K562 (cell line): ENCODE results near the gene DIPK2A. TPM values are rescaled to one million over a fixed set of nuclear protein-coding genes. Genes with fewer than 3 reads are reported as not detected.

Experiments
- ATAC-seq: fragments of 200-7000 bp; cut with Tn5 transposase; 3 replicates; pipeline ENCODE4 v1.9.1; 2020; ENCODE audit warnings: moderate library complexity
- BruUV-seq: library from RNA; stranded (reverse); fragments of 400-500 nt; replicated peaks from 2 replicates; lab custom pipeline; 2021; lab: Mats Ljungman, UMichigan
- CTCF ChIA-PET: fragments of 300-600 bp; formaldehyde crosslinking; extraction: SDS; loops from one replicate; lab custom pipeline; 2021; ENCODE audit warnings: low intra/inter-chr PET ratio; lab: Yijun Ruan, JAX
- POLR2A ChIA-PET: fragments of 300-600, 350-650 bp; sonication (Branson Sonifier 250); formaldehyde crosslinking; extraction: SDS; loops from one replicate; lab custom pipeline; 2021; ENCODE audit warnings: antibody characterized with exemption, inconsistent platforms; lab: Yijun Ruan, JAX
- DNase-seq, 4 experiments: peaks; one replicate each; pipeline versions ENCODE4 v3.0.0 to v3.0.0-alpha.2; 2011 to 2018; ENCODE audit warnings: low spot score in 3 of 4, mixed read lengths in 3 of 4; ENCODE audit errors: extremely low read depth in 1 of 4
- FAIRE-seq: peaks from 2 replicates; lab custom pipeline; 2011; peaks lifted over from hg19 to GRCh38; lab: Jason Lieb, UNC
- H2AFZ ChIP-seq: 2 replicates; pipeline ENCODE4 v1.6.0; 2011; ENCODE audit warnings: low read depth, low read length, control low read depth, inconsistent platforms
- H3K27ac ChIP-seq: fragments of 200-600 bp; 3 replicates; pipeline ENCODE4 v1.8.0; 2011; ENCODE audit warnings: low read depth, mild to moderate bottlenecking, control low read depth, inconsistent platforms, low read length, moderate library complexity, mixed read lengths; ENCODE audit errors: extremely low read depth
- H3K27me3 ChIP-seq, 2 experiments: fragments of 300-600 bp in 1 of 2; 2 replicates in 1 of 2; 3 replicates in 1 of 2; pipeline versions ENCODE4 v1.6.0 to v1.8.0; 2011; ENCODE audit warnings: inconsistent platforms in 2 of 2, low read length in 2 of 2, mild to moderate bottlenecking in 1 of 2, mixed read lengths in 1 of 2, moderate library complexity in 1 of 2; ENCODE audit not compliant: control insufficient read depth in 2 of 2, insufficient read depth in 2 of 2
- H3K36me3 ChIP-seq: fragments of 300-600 bp; 3 replicates; pipeline ENCODE4 v1.8.0; 2011; ENCODE audit warnings: mild to moderate bottlenecking, low read length, inconsistent platforms; ENCODE audit not compliant: control insufficient read depth, insufficient read depth
- H3K4me1 ChIP-seq, 2 experiments: fragments of 200-600 bp in 1 of 2; replicated peaks in 1 of 2; 2 replicates in 1 of 2; 3 replicates in 1 of 2; pipeline versions ENCODE4 v1.5.1 to v1.8.0; 2011; ENCODE audit warnings: inconsistent platforms in 2 of 2, low read length in 2 of 2, mild to moderate bottlenecking in 1 of 2, mixed read lengths in 1 of 2, moderate library complexity in 1 of 2; ENCODE audit not compliant: control insufficient read depth in 2 of 2, insufficient read depth in 2 of 2
- H3K4me2 ChIP-seq: 2 replicates; pipeline ENCODE4 v1.6.1; 2011; ENCODE audit warnings: low read length, control low read depth, inconsistent platforms, mixed read lengths; ENCODE audit not compliant: insufficient read depth
- H3K4me3 ChIP-seq: fragments of 200-600 bp; sonication (generic), shearing (Covaris generic); 2 replicates; pipeline ENCODE4 v1.5.1; 2016; ENCODE audit warnings: control low read depth, inconsistent platforms
- H3K79me2 ChIP-seq: fragments of 200-600 bp; 3 replicates; pipeline ENCODE4 v1.8.0; 2011; ENCODE audit warnings: low read length, inconsistent platforms; ENCODE audit not compliant: control insufficient read depth, insufficient read depth
- H3K9ac ChIP-seq, 2 experiments: 2 replicates each; pipeline versions ENCODE4 v1.6.0 to v1.6.1; 2011; ENCODE audit warnings: low read depth in 2 of 2, low read length in 2 of 2, control low read depth in 1 of 2, inconsistent platforms in 1 of 2, mild to moderate bottlenecking in 1 of 2, mixed read lengths in 1 of 2; ENCODE audit not compliant: insufficient read depth in 1 of 2
- H3K9me1 ChIP-seq: one replicate; pipeline ENCODE4 v1.6.0; 2011; ENCODE audit warnings: inconsistent platforms, mild to moderate bottlenecking, low read length, moderate library complexity; ENCODE audit not compliant: control insufficient read depth, insufficient read depth
- H3K9me3 ChIP-seq: replicated peaks from 2 replicates; pipeline ENCODE4 v1.5.1; 2011; ENCODE audit warnings: low read depth, low read length, inconsistent platforms; ENCODE audit not compliant: control insufficient read depth, insufficient read depth
- H4K20me1 ChIP-seq: replicated peaks from 2 replicates; pipeline ENCODE4 v1.6.1; 2011; ENCODE audit warnings: low read length, inconsistent platforms, mixed read lengths; ENCODE audit not compliant: control insufficient read depth, insufficient read depth
- C11orf30 ChIP-seq: fragments of 450-650 bp; IDR thresholded peaks from 2 replicates; pipeline ENCODE4 v1.6.1; 2016; ENCODE audit warnings: low read depth, mild to moderate bottlenecking
- MAFF ChIP-seq: IDR thresholded peaks from 2 replicates; pipeline ENCODE4 v1.6.1; 2012; ENCODE audit warnings: low read length, improper control_type of control experiment
- MAFG ChIP-seq: fragments of 450-650 bp; conservative IDR thresholded peaks from 2 replicates; pipeline ENCODE4 v1.6.1; 2016; ENCODE audit warnings: missing genetic modification characterization, missing compliant biosample characterization
- MAFK ChIP-seq: IDR thresholded peaks from 2 replicates; pipeline ENCODE4 v1.6.1; 2011; ENCODE audit warnings: low read length, improper control_type of control experiment
- ZNF316 ChIP-seq: fragments of 450-650 bp; IDR thresholded peaks from 2 replicates; pipeline ENCODE4 v1.6.1; 2016
- WGBS: fragments of 100-300 bp; shearing (Covaris generic); methylation state at CpG from one replicate; pipeline ENCODE4 v1.1.6; 2016; ENCODE audit warnings: low coverage, mixed read lengths; ENCODE audit not compliant: insufficient coverage; ENCODE audit errors: missing lambda C conversion rate; 5-methylcytosine and 5-hydroxymethylcytosine counted together
- in situ Hi-C: fragments of 300-500 bp; cut with MboI; formaldehyde crosslinking; loops from 4 replicates; pipeline ENCODE4 v1.15.0; 2018; ENCODE audit warnings: inconsistent platforms, mixed read lengths
- intact Hi-C: fragments of 100-400 bp; cut with micrococcal nuclease; formaldehyde crosslinking; loops from 2 replicates; pipeline ENCODE4 v1.14.2; 2022
- polyA plus RNA-seq, 8 experiments: library from polyadenylated mRNA; depleted of rRNA in 4 of 8; stranded (reverse) in 5 of 8; unstranded in 3 of 8; fragments of >200 nt; fragmentation: Nextera tagmentation in 2 of 8; fragmentation: Illumina TruSeq in 1 of 8; extraction: Ambion mirVana in 2 of 8; extraction: Trizol in 1 of 8; gene quantifications; 2 replicates each; pipeline versions ENCODE4 v1.2.1 to v1.2.3, GENCODE V29; 2011 to 2014; ENCODE audit warnings: inconsistent platforms in 1 of 8, missing spikeins in 1 of 8
- total RNA-seq, 7 experiments: library from RNA; depleted of rRNA in 6 of 7; stranded (reverse); fragments of >200 nt in 6 of 7; fragmentation: Illumina TruSeq in 2 of 7; extraction: Trizol in 2 of 7; gene quantifications; 2 replicates each; pipeline versions ENCODE4 v1.2.1 to v1.2.3, GENCODE V29; 2011 to 2021; ENCODE audit warnings: low replicate concordance in 1 of 7
- TF ChIP-seq, protein P1 (sequence below): fragments of 250-450 bp; sonication (Bioruptor Pico); IDR thresholded peaks from 2 replicates; pipeline ENCODE4 v1.4.0; 2020; ENCODE audit warnings: mild to moderate bottlenecking, moderate library complexity

DIPK2A gene
- total and polyA plus RNA-seq, 9 of the 15 experiments (the other 6 are each of a cell fraction or from before 2014, with no cell fraction given) = 3.3 to 15.7 (median 7.8) TPM

- no peak for ATAC-seq
These were observed 19.0 kb upstream of the DIPK2A start for GRCh38 chr3:143952569-143953072.

More at GRCh38 chr3:143952569-143953072, 19.0 kb upstream of the DIPK2A start:
- Histone ChIP-seq H3K4me3 (no peak overlapping the region), H3K4me1 (no peaks in the 10 kb centered on the region), H3K27me3 (no peaks in the 10 kb centered on the region), H3K9ac (no peak overlapping the region), H2AFZ (no peak overlapping the region), H3K4me2 (no peak overlapping the region), H3K9me3 (no peaks in the 10 kb centered on the region), H3K9me1 (no peaks in the 10 kb centered on the region), H3K36me3 (no peaks in the 10 kb centered on the region), H4K20me1 (no peaks in the 10 kb centered on the region), H3K79me2 (no peaks in the 10 kb centered on the region), H3K27ac (no peak overlapping the region)
- DNase-seq (no peak), FAIRE-seq (no peak)
- TF ChIP-seq MAFK (peak; percentile 51; the same call in 1 of the 2 replicates), C11orf30 (peak; percentile 44; the same call in 1 of the 2 replicates), ZNF316 (peak; percentile 69; the same call in 1 of the 2 replicates), MAFF (peak; percentile 59), MAFG (tag) (0 out of 2 replicates have a peak, but pooled peaks have one; percentile 31)
- TF ChIP-seq, protein P1, sequence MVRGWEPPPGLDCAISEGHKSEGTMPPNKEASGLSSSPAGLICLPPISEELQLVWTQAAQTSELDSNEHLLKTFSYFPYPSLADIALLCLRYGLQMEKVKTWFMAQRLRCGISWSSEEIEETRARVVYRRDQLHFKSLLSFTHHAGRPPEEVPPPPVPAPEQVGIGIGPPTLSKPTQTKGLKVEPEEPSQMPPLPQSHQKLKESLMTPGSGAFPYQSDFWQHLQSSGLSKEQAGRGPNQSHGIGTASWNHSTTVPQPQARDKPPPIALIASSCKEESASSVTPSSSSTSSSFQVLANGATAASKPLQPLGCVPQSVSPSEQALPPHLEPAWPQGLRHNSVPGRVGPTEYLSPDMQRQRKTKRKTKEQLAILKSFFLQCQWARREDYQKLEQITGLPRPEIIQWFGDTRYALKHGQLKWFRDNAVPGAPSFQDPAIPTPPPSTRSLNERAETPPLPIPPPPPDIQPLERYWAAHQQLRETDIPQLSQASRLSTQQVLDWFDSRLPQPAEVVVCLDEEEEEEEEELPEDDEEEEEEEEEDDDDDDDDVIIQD (CRISPR knock-in tag) = no peak
- no TSS peak for BruUV-seq
- intact Hi-C loops = loop anchor here (5.0 kb wide), 1 partner anchor 175 kb away; no protein-coding TSS in a partner anchor
- ChIA-PET POLR2A (interaction anchor here (0.6 to 1.1 kb wide), 2 partner anchors 17 to 1238 kb away, joined by 3 to 4 read pairs; no protein-coding TSS in a partner anchor), CTCF (no interaction called here)
- 0% methylated on average over 4 of the region's 4 CpGs for WGBS
- in situ Hi-C loops = no loop called here
